Transverse colon (tissue), 4 donors: ENCODE data around the gene SNX6. TPM values are rescaled to one million over a fixed set of nuclear protein-coding genes. Genes with fewer than 3 reads are reported as not detected.
"Not testable (repeated sequence)": the region's sequence is repeated elsewhere in the genome, so short reads cannot be mapped to it uniquely, and the experiment has no call there.

ENCODE experiments used
- DNase-seq: peaks from one replicate; pipeline ENCODE4 v3.0.0-alpha.2; 2019
- H3K27ac ChIP-seq, 4 donors: fragments of 200-600 bp; sonication (generic); 2 replicates each; pipeline ENCODE4 v1.5.1; 2016 to 2018; ENCODE audit warnings: inconsistent platforms in 4 of 4
- H3K27me3 ChIP-seq: fragments of 200-600 bp; sonication (generic); 2 replicates; pipeline ENCODE4 v1.5.1; 2017; ENCODE audit warnings: inconsistent platforms
- H3K36me3 ChIP-seq, 4 donors: fragments of 200-600 bp; sonication (generic); 2 replicates each; pipeline ENCODE4 v1.5.1; 2017 to 2019; ENCODE audit warnings: inconsistent platforms in 4 of 4
- H3K4me1 ChIP-seq, 4 donors: fragments of 200-600 bp; sonication (generic); 2 replicates each; pipeline ENCODE4 v1.5.1; 2017 to 2020; ENCODE audit warnings: inconsistent platforms in 4 of 4
- H3K4me3 ChIP-seq, 4 donors: fragments of 200-600 bp; sonication (generic); 1 replicate in 1 of 4; 2 replicates in 3 of 4; pipeline versions ENCODE4 v1.5.1 to v1.6.1; 2017 to 2019; ENCODE audit warnings: inconsistent platforms in 4 of 4
- H3K9me3 ChIP-seq, 2 donors: fragments of 200-600 bp; sonication (generic); 2 replicates each; pipeline ENCODE4 v1.5.1; 2017 to 2019; ENCODE audit warnings: inconsistent platforms in 2 of 2
- CTCF ChIP-seq, 5 experiments: fragments of 200-600 bp in 3 of 5; fragments of 450-650 bp in 2 of 5; sonication (generic) in 3 of 5; IDR thresholded peaks; 1 replicate in 2 of 5; 2 replicates in 3 of 5; pipeline ENCODE4 v1.5.1; 2016 to 2017; ENCODE audit warnings: antibody characterized with exemption in 5 of 5, inconsistent platforms in 3 of 5, mild to moderate bottlenecking in 2 of 5, moderate library complexity in 1 of 5
- EP300 ChIP-seq: sonication (generic); formaldehyde crosslinking; IDR thresholded peaks from one replicate; pipeline ENCODE4 v1.6.1; 2017; ENCODE audit warnings: antibody characterized with exemption, low read depth
- POLR2A ChIP-seq: fragments of 450-650 bp; IDR thresholded peaks from one replicate; pipeline ENCODE4 v1.6.1; 2016; ENCODE audit warnings: antibody characterized with exemption, mild to moderate bottlenecking, moderate library complexity
- POLR2AphosphoS5 ChIP-seq, 3 donors: sonication (generic); formaldehyde crosslinking; IDR thresholded peaks; one replicate each; pipeline ENCODE4 v1.6.1; 2016; ENCODE audit warnings: antibody characterized with exemption in 3 of 3
- WGBS, 2 donors: methylation state at CpG; one replicate each; pipeline ENCODE4 v1.1.5; 2018; ENCODE audit warnings: low coverage in 1 of 2; 5-methylcytosine and 5-hydroxymethylcytosine counted together
- in situ Hi-C, 4 donors: fragments of 200-750 bp; cut with MboI; loops; one replicate each; pipeline versions ENCODE4 v1.15.0 to v1.15.1; 2017; ENCODE audit warnings: low sequenced_read_pairs in 3 of 4, low pct_ligation_motif_present in 1 of 4, low pct_unique_long_range_greater_than_20kb in 1 of 4
- intact Hi-C: fragments of 100-400 bp; cut with DNase I; formaldehyde crosslinking; loops from one replicate; pipeline ENCODE4 v1.15.1; 2023; ENCODE audit warnings: low total_unique reads
- small RNA-seq, 4 donors: library from RNA; depleted of rRNA; stranded (forward); fragments of <200 nt; gene quantifications; one replicate each; pipeline ENCODE3, GENCODE V24; 2016
- total RNA-seq, 4 donors: library from RNA; depleted of rRNA; stranded (reverse); fragments of >200 nt; gene quantifications; one replicate each; pipeline ENCODE4 v1.1.0, GENCODE V29; 2016

SNX6 gene
- total RNA-seq, 4 donors from 2014 or later, result 45.6 to 157 (median 118) TPM

- peaks cover 3 to 87% (median 47%) of the 10 kb centered on the region in 4 donors for H3K36me3 ChIP-seq
Measured at GRCh38 chr14:34522496-34522895, 107.5 kb downstream of the SNX6 start.

DNA sequence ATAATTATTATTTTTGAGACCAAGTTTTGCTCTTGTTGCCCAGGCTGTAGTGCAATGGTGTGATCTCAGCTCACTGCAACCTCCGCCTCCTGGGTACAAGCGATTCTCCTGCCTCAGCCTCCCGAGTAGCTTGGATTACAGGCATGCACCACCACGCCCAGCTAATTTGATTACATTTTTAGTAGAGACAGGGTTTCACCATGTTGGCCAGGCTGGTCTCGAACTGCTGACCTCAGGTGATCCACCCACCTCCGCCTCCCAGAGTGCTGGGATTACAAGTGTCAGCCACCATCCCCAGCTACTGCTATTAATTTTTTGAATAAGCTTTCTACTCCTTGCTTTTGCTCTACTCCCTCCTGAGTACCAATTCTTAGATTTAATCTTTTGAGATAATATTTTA, 108.9 kb downstream of the SNX6 start:
- WGBS, 2 donors, result 56 to 63% methylated on average over 5 to 6 of the region's 6 CpGs
- H3K4me1 ChIP-seq, result peaks cover 10 to 46% (median 22%) of the 10 kb centered on the region in 4 donors
- H3K36me3 ChIP-seq, result peaks cover 3 to 78% (median 43%) of the 10 kb centered on the region in 4 donors
- DNase-seq, result peak; percentile 58
- in situ Hi-C loops, H3K4me3 ChIP-seq, intact Hi-C loops, H3K27me3 ChIP-seq, H3K9me3 ChIP-seq: not testable (repeated sequence)
- H3K27ac ChIP-seq, result peak overlapping the region; percentile 86 to 93 (median 90)

More at GRCh38 chr14:34522496-34522895, 107.5 kb downstream of the SNX6 start:
- in situ Hi-C loops, result no loop called here
- H3K4me1 ChIP-seq, result peaks cover 10 to 46% (median 22%) of the 10 kb centered on the region in 4 donors
- WGBS, 2 donors, result 33 to 57% methylated on average over 2 of the region's 2 CpGs
- no peaks in the 10 kb centered on the region for H3K27me3 ChIP-seq
- intact Hi-C loops, result no loop called here
- TF ChIP-seq CTCF (IDR thresholded peaks at IDR 0.05), result no peak
- TF ChIP-seq POLR2A, result no peak
- TF ChIP-seq POLR2AphosphoS5 (IDR thresholded peaks at IDR 0.05), result no peak
- TF ChIP-seq EP300, result no peak
- no peak overlapping the region for H3K4me3 ChIP-seq
- no peak for DNase-seq
- H3K9me3 ChIP-seq, result no peaks in the 10 kb centered on the region
- H3K27ac ChIP-seq, result peak overlapping the region; percentile 86 to 93 (median 90)

- in situ Hi-C loops, result not testable (repeated sequence)
- H3K36me3 ChIP-seq, result peaks cover 3 to 75% (median 40%) of the 10 kb centered on the region in 4 donors
Measured at GRCh38 chr14:34520304-34520970, 109.5 kb downstream of the SNX6 start.

More at GRCh38 chr14:34520304-34520970, 109.5 kb downstream of the SNX6 start:
- H3K27me3 ChIP-seq, intact Hi-C loops, H3K4me3 ChIP-seq, H3K9me3 ChIP-seq: not testable (repeated sequence)
- peak; percentile 66 for DNase-seq
- TF ChIP-seq CTCF (IDR thresholded peaks at IDR 0.05), result peak in 1 of 5 experiments; percentile 16
- TF ChIP-seq EP300, result peak; percentile 23
- peak in 2 of 3 donors; percentile 31 to 64 for TF ChIP-seq POLR2AphosphoS5 (IDR thresholded peaks at IDR 0.05)
- Histone ChIP-seq H3K27ac (peak overlapping the region; percentile 86 to 93 (median 90)), H3K4me1 (peaks cover 10 to 48% (median 22%) of the 10 kb centered on the region in 4 donors)
- WGBS, 2 donors, result 70 to 81% methylated on average over 3 to 7 of the region's 7 CpGs

Small RNAs within 50 kb of the gene (small RNA-seq; reads per million reads assigned to genes)
- 0 reads per million in 4 donors for gene RNU1-27P
- gene RNU1-28P, result 0 reads per million in 4 donors
- 0 reads per million in 4 donors for gene RNU6-1261P

Other genes starting within 250 kb of the SNX6 start
- gene SPTSSA, start 167.9 kb downstream of the SNX6 start, total RNA-seq, result 10 to 100 TPM in 3 of 4 donors, 1 to 10 TPM in 1; 4.8 to 45.7 (median 28.4) TPM
- 10 to 100 TPM; 16.1 to 83.6 (median 38.8) TPM for gene EAPP, start 90.4 kb downstream of the SNX6 start, total RNA-seq
- gene CFL2, start 84.4 kb upstream of the SNX6 start, total RNA-seq, result 100 to 1,000 TPM in 1 of 4 donors, 10 to 100 TPM in 3; 30.4 to 108 (median 44.9) TPM
- gene BAZ1A, start 245.2 kb upstream of the SNX6 start, total RNA-seq, result 10 to 100 TPM; 25.8 to 48.1 (median 41.0) TPM